HCT116 (cell line): ENCODE results near the gene IMMT. TPM values are rescaled to one million over a fixed set of nuclear protein-coding genes. Genes with fewer than 3 reads are reported as not detected.

Experiments
- ATAC-seq: fragments of 200-7000 bp; cut with Tn5 transposase; 2 replicates; pipeline ENCODE4 v1.9.1; 2020; ENCODE audit warnings: mild to moderate bottlenecking, moderate library complexity
- BruUV-seq: library from RNA; stranded (reverse); fragments of 400-500 nt; replicated peaks from 2 replicates; lab custom pipeline; 2021; lab: Mats Ljungman, UMichigan
- CTCF ChIA-PET: fragments of 300-600 bp; sonication (Branson Sonifier 250); formaldehyde crosslinking; loops from one replicate; lab custom pipeline; 2021; ENCODE audit warnings: antibody characterized with exemption; lab: Charles Lee
- POLR2A ChIA-PET: fragments of 300-600, 350-600 bp; sonication (Branson Sonifier 250); formaldehyde crosslinking; loops from one replicate; lab custom pipeline; 2021; ENCODE audit warnings: antibody characterized with exemption; lab: Charles Lee
- RAD21 ChIA-PET, 2 experiments: fragments of 300-600 bp; sonication (Branson Sonifier 250); formaldehyde crosslinking; loops; one replicate each; lab custom pipeline; 2023; ENCODE audit warnings: low total read pairs in 2 of 2; ENCODE audit not compliant: uncharacterized antibody in 2 of 2, unreplicated experiment in 2 of 2, low non-redundant PET in 1 of 2; lab: Charles Lee
- DNase-seq: peaks from one replicate; pipeline ENCODE4 v3.0.0-alpha.2; 2010; ENCODE audit warnings: low read depth, low spot score
- H2AFZ ChIP-seq: fragments of 200-600 bp; shearing (Covaris generic), sonication (generic); 2 replicates; pipeline ENCODE4 v1.6.1; 2017; ENCODE audit warnings: low read depth, mixed run types, mixed read lengths, antibody characterized with exemption, low read length; ENCODE audit not compliant: poor library complexity, severe bottlenecking
- H3K27ac ChIP-seq: 2 replicates; pipeline ENCODE4 v1.5.1; 2012; ENCODE audit warnings: low read depth, low read length
- H3K27me3 ChIP-seq: fragments of 200-600 bp; sonication (generic); 2 replicates; pipeline ENCODE4 v1.6.1; 2016; ENCODE audit warnings: mixed run types, low read length, mixed read lengths; ENCODE audit not compliant: insufficient read depth
- H3K36me3 ChIP-seq, 2 experiments: fragments of 200-500 bp in 1 of 2; fragments of 200-600 bp in 1 of 2; sonication (Bioruptor generic) in 1 of 2; sonication (generic) in 1 of 2; 2 replicates each; pipeline versions ENCODE4 v1.5.1 to v1.6.1; 2014 to 2016; ENCODE audit warnings: low read length in 2 of 2, inconsistent platforms in 1 of 2, mixed read lengths in 1 of 2, mixed run types in 1 of 2; ENCODE audit not compliant: insufficient read depth in 2 of 2, control insufficient read depth in 1 of 2
- H3K4me1 ChIP-seq, 2 experiments: fragments of 200-600 bp in 1 of 2; sonication (generic) in 1 of 2; 2 replicates each; pipeline versions ENCODE4 v1.5.1 to v1.6.1; 2012 to 2017; ENCODE audit warnings: low read length in 2 of 2, inconsistent platforms in 1 of 2, mild to moderate bottlenecking in 1 of 2, mixed read lengths in 1 of 2, mixed run types in 1 of 2, moderate library complexity in 1 of 2; ENCODE audit not compliant: insufficient read depth in 2 of 2, control insufficient read depth in 1 of 2
- H3K4me2 ChIP-seq: fragments of 200-600 bp; sonication (generic); 2 replicates; pipeline ENCODE4 v1.6.1; 2017; ENCODE audit warnings: mixed run types, low read length, mixed read lengths
- H3K4me3 ChIP-seq, 2 experiments: fragments of 200-600 bp in 1 of 2; sonication (generic) in 1 of 2; replicated peaks in 1 of 2; 2 replicates each; pipeline ENCODE4 v1.5.1; 2011 to 2016; ENCODE audit warnings: low read length in 2 of 2, control low read depth in 1 of 2, low read depth in 1 of 2, mild to moderate bottlenecking in 1 of 2, mixed read lengths in 1 of 2, mixed run types in 1 of 2
- H3K79me2 ChIP-seq: fragments of 200-600 bp; sonication (generic); 2 replicates; pipeline ENCODE4 v1.6.1; 2017; ENCODE audit warnings: mild to moderate bottlenecking, mixed run types, low read length, moderate library complexity, mixed read lengths; ENCODE audit not compliant: insufficient read depth
- H3K9ac ChIP-seq: fragments of 200-600 bp; sonication (generic); 2 replicates; pipeline ENCODE4 v1.6.1; 2016; ENCODE audit warnings: low read length, mixed read lengths
- H3K9me2 ChIP-seq: fragments of 200-600 bp; sonication (generic), shearing (Covaris generic); 2 replicates; pipeline ENCODE4 v1.6.1; 2017; ENCODE audit warnings: mixed run types, mild to moderate bottlenecking, moderate library complexity; ENCODE audit not compliant: insufficient read depth
- H3K9me3 ChIP-seq, 2 experiments: fragments of 200-500 bp in 1 of 2; fragments of 200-600 bp in 1 of 2; sonication (Bioruptor generic) in 1 of 2; sonication (generic) in 1 of 2; 2 replicates each; pipeline ENCODE4 v1.6.1; 2014 to 2017; ENCODE audit warnings: low read length in 2 of 2, mixed read lengths in 2 of 2, inconsistent platforms in 1 of 2, low read depth in 1 of 2, mild to moderate bottlenecking in 1 of 2, mixed run types in 1 of 2, moderate library complexity in 1 of 2; ENCODE audit not compliant: control insufficient read depth in 1 of 2, insufficient read depth in 1 of 2
- H4K20me1 ChIP-seq: fragments of 200-600 bp; sonication (generic), shearing (Covaris generic); 2 replicates; pipeline ENCODE4 v1.6.1; 2017; ENCODE audit warnings: mixed run types, mild to moderate bottlenecking, moderate library complexity; ENCODE audit not compliant: insufficient read depth
- CBX3 ChIP-seq: IDR thresholded peaks from 2 replicates; pipeline ENCODE4 v1.6.1; 2012; ENCODE audit warnings: low read depth
- CEBPB ChIP-seq: IDR thresholded peaks from 2 replicates; pipeline ENCODE4 v1.6.1; 2012; ENCODE audit warnings: low read depth
- ELF1 ChIP-seq: IDR thresholded peaks from 2 replicates; pipeline ENCODE4 v1.6.1; 2012; ENCODE audit warnings: low read depth, borderline replicate concordance
- EZH2 ChIP-seq: fragments of 200-600 bp; sonication (generic); IDR thresholded peaks from 2 replicates; pipeline ENCODE4 v1.6.1; 2017; ENCODE audit warnings: antibody characterized with exemption, mixed run types
- EZH2phosphoT487 ChIP-seq: fragments of 200-600 bp; IDR thresholded peaks from 2 replicates; pipeline ENCODE4 v1.6.1; 2018; ENCODE audit warnings: antibody characterized with exemption, borderline replicate concordance
- FOSL1 ChIP-seq: IDR thresholded peaks from 2 replicates; pipeline ENCODE4 v1.6.1; 2012; ENCODE audit warnings: low read depth
- JUND ChIP-seq: IDR thresholded peaks from 2 replicates; pipeline ENCODE4 v1.6.1; 2012
- POLR2A ChIP-seq: IDR thresholded peaks from 2 replicates; pipeline ENCODE4 v1.7.0; 2011; ENCODE audit warnings: borderline replicate concordance; ENCODE audit not compliant: insufficient read depth, insufficient read length; ENCODE audit errors: extremely low read depth
- POLR2AphosphoS5 ChIP-seq: IDR thresholded peaks from 2 replicates; pipeline ENCODE4 v1.6.1; 2011; ENCODE audit warnings: mild to moderate bottlenecking, low read depth, low read length, moderate library complexity
- RAD21 ChIP-seq: IDR thresholded peaks from 2 replicates; pipeline ENCODE4 v1.6.1; 2012; ENCODE audit warnings: low read depth, mild to moderate bottlenecking
- SIN3A ChIP-seq: IDR thresholded peaks from 2 replicates; pipeline ENCODE4 v1.6.1; 2012; ENCODE audit warnings: low read depth
- SP1 ChIP-seq: IDR thresholded peaks from 2 replicates; pipeline ENCODE4 v1.6.1; 2012; ENCODE audit warnings: low read depth
- SRF ChIP-seq: IDR thresholded peaks from 2 replicates; pipeline ENCODE4 v1.6.1; 2012; ENCODE audit warnings: low read depth
- TCF7L2 ChIP-seq: IDR thresholded peaks from 2 replicates; pipeline ENCODE4 v1.7.0; 2011; ENCODE audit warnings: borderline replicate concordance, inconsistent platforms; ENCODE audit not compliant: insufficient read depth, insufficient read length; ENCODE audit errors: extremely low read depth
- ZFX ChIP-seq: fragments of 450-650 bp; IDR thresholded peaks from 2 replicates; pipeline ENCODE4 v1.6.1; 2017
- ZNF274 ChIP-seq: fragments of 200-500 bp; sonication (Bioruptor generic); IDR thresholded peaks from 2 replicates; pipeline ENCODE4 v1.6.1; 2014; ENCODE audit warnings: mild to moderate bottlenecking, low read depth, low read length, inconsistent platforms
- intact Hi-C: fragments of 100-400 bp; cut with micrococcal nuclease; formaldehyde crosslinking; loops from 2 replicates; pipeline ENCODE4 v1.10.0; 2022
- total RNA-seq: library from RNA; stranded (reverse); gene quantifications from one replicate; pipeline ENCODE4 v1.2.1, GENCODE V29; 2021; ENCODE audit not compliant: unreplicated experiment
- TF ChIP-seq, protein P1 (sequence below): IDR thresholded peaks from 2 replicates; pipeline ENCODE4 v1.6.1; 2012; ENCODE audit warnings: low read depth
- TF ChIP-seq, protein P2 (sequence below): IDR thresholded peaks from 2 replicates; pipeline ENCODE4 v1.6.1; 2012
- TF ChIP-seq, protein P3 (sequence below), 3 experiments: fragments of 200-600 bp in 1 of 3; sonication (generic) in 1 of 3; IDR thresholded peaks in 2 of 3; conservative IDR thresholded peaks in 1 of 3; 2 replicates each; pipeline ENCODE4 v1.5.1; 2012 to 2017; ENCODE audit warnings: low read depth in 2 of 3, low read length in 2 of 3, antibody characterized with exemption in 1 of 3, borderline replicate concordance in 1 of 3, control low read depth in 1 of 3, mild to moderate bottlenecking in 1 of 3, mixed read lengths in 1 of 3, mixed run types in 1 of 3, moderate library complexity in 1 of 3; ENCODE audit not compliant: insufficient read depth in 1 of 3

The IMMT gene
- total RNA-seq, 1 experiment from 2014 or later, result 125 TPM

DNA sequence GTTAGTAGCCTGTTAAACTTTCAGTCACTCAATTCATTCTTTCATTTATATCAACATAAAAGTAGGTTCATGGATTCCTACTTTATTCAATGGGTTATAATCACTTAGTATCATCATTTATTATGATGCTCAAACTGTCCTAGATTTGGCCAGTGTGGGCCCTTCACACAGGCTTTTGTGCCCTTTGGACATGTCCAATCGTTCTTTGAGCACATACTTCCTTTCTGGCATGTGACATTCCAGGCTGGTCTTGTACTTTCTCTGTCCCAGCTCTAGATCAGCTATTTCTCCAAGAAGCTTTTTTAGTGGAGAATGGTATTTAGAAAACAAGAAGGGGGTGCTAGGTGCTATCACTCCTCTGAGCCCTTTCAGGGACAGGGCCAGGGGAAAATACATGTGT is 101.0 kb downstream of the IMMT start:
- no peak overlapping the region for H3K27ac ChIP-seq
- RAD21 ChIA-PET, result no interaction called here
- H3K36me3 ChIP-seq, result peaks cover 48 to 49% of the 10 kb centered on the region in 2 experiments

More for the DNA sequence above, 101.0 kb downstream of the IMMT start:
- CTCF ChIA-PET, result no interaction called here
- no peaks in the 10 kb centered on the region for H3K9me3 ChIP-seq
- no peaks in the 10 kb centered on the region for H3K27me3 ChIP-seq
- ATAC-seq (no peak), DNase-seq (no peak)
- no peaks in the 10 kb centered on the region; the same call in 1 of the 2 replicates for H4K20me1 ChIP-seq
- POLR2A ChIA-PET, result no interaction called here
- no TSS peak for BruUV-seq
- H3K9ac ChIP-seq, result no peak overlapping the region
- H3K4me3 ChIP-seq, result no peak overlapping the region
- H3K4me1 ChIP-seq, result no peaks in the 10 kb centered on the region
- TF ChIP-seq ELF1 (no peak), CEBPB (no peak), SIN3A (no peak), SP1 (no peak), CBX3 (no peak), EZH2 (no peak), ZNF274 (no peak), POLR2A (no peak), SRF (no peak), JUND (no peak), POLR2AphosphoS5 (no peak), ZFX (no peak), EZH2phosphoT487 (no peak), FOSL1 (no peak), RAD21 (no peak), TCF7L2 (no peak)
- TF ChIP-seq, protein P1, sequence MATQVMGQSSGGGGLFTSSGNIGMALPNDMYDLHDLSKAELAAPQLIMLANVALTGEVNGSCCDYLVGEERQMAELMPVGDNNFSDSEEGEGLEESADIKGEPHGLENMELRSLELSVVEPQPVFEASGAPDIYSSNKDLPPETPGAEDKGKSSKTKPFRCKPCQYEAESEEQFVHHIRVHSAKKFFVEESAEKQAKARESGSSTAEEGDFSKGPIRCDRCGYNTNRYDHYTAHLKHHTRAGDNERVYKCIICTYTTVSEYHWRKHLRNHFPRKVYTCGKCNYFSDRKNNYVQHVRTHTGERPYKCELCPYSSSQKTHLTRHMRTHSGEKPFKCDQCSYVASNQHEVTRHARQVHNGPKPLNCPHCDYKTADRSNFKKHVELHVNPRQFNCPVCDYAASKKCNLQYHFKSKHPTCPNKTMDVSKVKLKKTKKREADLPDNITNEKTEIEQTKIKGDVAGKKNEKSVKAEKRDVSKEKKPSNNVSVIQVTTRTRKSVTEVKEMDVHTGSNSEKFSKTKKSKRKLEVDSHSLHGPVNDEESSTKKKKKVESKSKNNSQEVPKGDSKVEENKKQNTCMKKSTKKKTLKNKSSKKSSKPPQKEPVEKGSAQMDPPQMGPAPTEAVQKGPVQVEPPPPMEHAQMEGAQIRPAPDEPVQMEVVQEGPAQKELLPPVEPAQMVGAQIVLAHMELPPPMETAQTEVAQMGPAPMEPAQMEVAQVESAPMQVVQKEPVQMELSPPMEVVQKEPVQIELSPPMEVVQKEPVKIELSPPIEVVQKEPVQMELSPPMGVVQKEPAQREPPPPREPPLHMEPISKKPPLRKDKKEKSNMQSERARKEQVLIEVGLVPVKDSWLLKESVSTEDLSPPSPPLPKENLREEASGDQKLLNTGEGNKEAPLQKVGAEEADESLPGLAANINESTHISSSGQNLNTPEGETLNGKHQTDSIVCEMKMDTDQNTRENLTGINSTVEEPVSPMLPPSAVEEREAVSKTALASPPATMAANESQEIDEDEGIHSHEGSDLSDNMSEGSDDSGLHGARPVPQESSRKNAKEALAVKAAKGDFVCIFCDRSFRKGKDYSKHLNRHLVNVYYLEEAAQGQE, result no peak
- TF ChIP-seq, protein P2, sequence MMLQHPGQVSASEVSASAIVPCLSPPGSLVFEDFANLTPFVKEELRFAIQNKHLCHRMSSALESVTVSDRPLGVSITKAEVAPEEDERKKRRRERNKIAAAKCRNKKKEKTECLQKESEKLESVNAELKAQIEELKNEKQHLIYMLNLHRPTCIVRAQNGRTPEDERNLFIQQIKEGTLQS, result no peak
- TF ChIP-seq, protein P3, sequence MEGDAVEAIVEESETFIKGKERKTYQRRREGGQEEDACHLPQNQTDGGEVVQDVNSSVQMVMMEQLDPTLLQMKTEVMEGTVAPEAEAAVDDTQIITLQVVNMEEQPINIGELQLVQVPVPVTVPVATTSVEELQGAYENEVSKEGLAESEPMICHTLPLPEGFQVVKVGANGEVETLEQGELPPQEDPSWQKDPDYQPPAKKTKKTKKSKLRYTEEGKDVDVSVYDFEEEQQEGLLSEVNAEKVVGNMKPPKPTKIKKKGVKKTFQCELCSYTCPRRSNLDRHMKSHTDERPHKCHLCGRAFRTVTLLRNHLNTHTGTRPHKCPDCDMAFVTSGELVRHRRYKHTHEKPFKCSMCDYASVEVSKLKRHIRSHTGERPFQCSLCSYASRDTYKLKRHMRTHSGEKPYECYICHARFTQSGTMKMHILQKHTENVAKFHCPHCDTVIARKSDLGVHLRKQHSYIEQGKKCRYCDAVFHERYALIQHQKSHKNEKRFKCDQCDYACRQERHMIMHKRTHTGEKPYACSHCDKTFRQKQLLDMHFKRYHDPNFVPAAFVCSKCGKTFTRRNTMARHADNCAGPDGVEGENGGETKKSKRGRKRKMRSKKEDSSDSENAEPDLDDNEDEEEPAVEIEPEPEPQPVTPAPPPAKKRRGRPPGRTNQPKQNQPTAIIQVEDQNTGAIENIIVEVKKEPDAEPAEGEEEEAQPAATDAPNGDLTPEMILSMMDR (IDR thresholded peaks at IDR 0.05 in 2 of 3, conservative IDR thresholded peaks at IDR 0.05 in 1 of 3; ENCODE audit: borderline replicate concordance in 1 of 3, insufficient read depth in 1 of 3, low read depth in 2 of 3, low read length in 2 of 3), result no peak
- TF ChIP-seq, all 23 proteins: peak for 0
- no peaks in the 10 kb centered on the region for H3K9me2 ChIP-seq
- no peak overlapping the region for H2AFZ ChIP-seq
- intact Hi-C loops, result no loop called here
- peaks cover 77% of the 10 kb centered on the region for H3K79me2 ChIP-seq
- H3K4me2 ChIP-seq, result no peak overlapping the region
